BJ (cell line): ENCODE results near the gene MUC5B. TPM values are rescaled to one million over a fixed set of nuclear protein-coding genes. Genes with fewer than 3 reads are reported as not detected.

ENCODE experiments used
- CTCF ChIA-PET: fragments of 350-600 bp; formaldehyde crosslinking; extraction: SDS; loops from one replicate; lab custom pipeline; 2021; ENCODE audit warnings: antibody characterized with exemption, inconsistent platforms; lab: Yijun Ruan, JAX
- POLR2A ChIA-PET: fragments of 300-600 bp; sonication (Branson Sonifier 250); formaldehyde crosslinking; extraction: SDS; loops from one replicate; lab custom pipeline; 2021; ENCODE audit warnings: antibody characterized with exemption; lab: Charles Lee
- DNase-seq: peaks from one replicate; pipeline ENCODE4 v3.0.0-alpha.2; 2011; ENCODE audit warnings: low read depth
- H3K27me3 ChIP-seq: 2 replicates; pipeline ENCODE4 v1.6.0; 2011; ENCODE audit warnings: low read length; ENCODE audit not compliant: control insufficient read depth, insufficient read depth
- H3K36me3 ChIP-seq: 2 replicates; pipeline ENCODE4 v1.5.1; 2011; ENCODE audit warnings: low read length; ENCODE audit not compliant: control insufficient read depth, insufficient read depth
- H3K4me3 ChIP-seq: 2 replicates; pipeline ENCODE4 v1.5.1; 2011; ENCODE audit warnings: low read depth, mild to moderate bottlenecking, control low read depth, low read length
- CTCF ChIP-seq: IDR thresholded peaks from 2 replicates; pipeline ENCODE4 v1.5.1; 2011; ENCODE audit warnings: low read depth, mild to moderate bottlenecking, control low read depth, inconsistent platforms, low read length, moderate library complexity; ENCODE audit not compliant: insufficient read depth
- polyA plus RNA-seq: library from polyadenylated mRNA; depleted of rRNA; stranded (reverse); fragments of >200 nt; gene quantifications from 2 replicates; pipeline ENCODE4 v1.2.3, GENCODE V29; 2011

The MUC5B gene
- polyA plus RNA-seq, 1 experiment = not detected

GRCh38 chr11:1281326-1281973 lies 58.6 kb downstream of the MUC5B start:
- H3K4me3 ChIP-seq = no peak overlapping the region
- TF ChIP-seq CTCF = no peak
- ChIA-PET CTCF (interaction anchor here (1.0 to 1.4 kb wide), 3 partner anchors 12 to 316 kb away, joined by 3 to 4 read pairs (median 3); no protein-coding TSS in a partner anchor), POLR2A (no interaction called here)
- peaks cover 25% of the 10 kb centered on the region for H3K36me3 ChIP-seq
- no peak for DNase-seq
- no peaks in the 10 kb centered on the region for H3K27me3 ChIP-seq

- no peak for TF ChIP-seq CTCF
- no peak for DNase-seq
- ChIA-PET CTCF (interaction anchor here (1.0 to 1.4 kb wide), 2 partner anchors 11 to 293 kb away, joined by 3 to 4 read pairs; no protein-coding TSS in a partner anchor), POLR2A (no interaction called here)
- H3K4me3 ChIP-seq = no peak overlapping the region
- H3K27me3 ChIP-seq = no peaks in the 10 kb centered on the region
- H3K36me3 ChIP-seq = peaks cover 28% of the 10 kb centered on the region
Measured at GRCh38 chr11:1281974-1282365, 59.1 kb downstream of the MUC5B start.

- POLR2A ChIA-PET = no interaction called here
- CTCF ChIA-PET = no interaction called here
Measured at GRCh38 chr11:1283091-1283511, 60.2 kb downstream of the MUC5B start.

GRCh38 chr11:1283906-1284305 lies 61.0 kb downstream of the MUC5B start:
- no peaks in the 10 kb centered on the region for H3K27me3 ChIP-seq
- H3K36me3 ChIP-seq = peaks cover 38% of the 10 kb centered on the region
- POLR2A ChIA-PET = no interaction called here
- H3K4me3 ChIP-seq = no peak overlapping the region
- TF ChIP-seq CTCF = no peak
- CTCF ChIA-PET = no interaction called here
- DNase-seq = no peak

More at GRCh38 chr11:1283091-1283511, 60.2 kb downstream of the MUC5B start:
- H3K27me3 ChIP-seq = no peaks in the 10 kb centered on the region
- TF ChIP-seq CTCF = no peak
- no peak for DNase-seq
- no peak overlapping the region for H3K4me3 ChIP-seq
- peaks cover 31% of the 10 kb centered on the region for H3K36me3 ChIP-seq

- Histone ChIP-seq H3K36me3 (peaks cover 44% of the 10 kb centered on the region), H3K4me3 (no peak overlapping the region), H3K27me3 (no peaks in the 10 kb centered on the region)
- no peak for TF ChIP-seq CTCF
- ChIA-PET CTCF (no interaction called here), POLR2A (no interaction called here)
- no peak for DNase-seq
Measured at GRCh38 chr11:1285316-1285744, 62.5 kb downstream of the MUC5B start.
